Loucy (cell line): ENCODE results near the gene SLC38A1.

Experiments used
- CTCF ChIP-seq: fragments of 200-600 bp; sonication (generic); conservative IDR thresholded peaks from 2 replicates; pipeline ENCODE4 v1.5.1; 2014; ENCODE audit warnings: mild to moderate bottlenecking, antibody characterized with exemption, low read length
- EZH2phosphoT487 ChIP-seq: fragments of 200-600 bp; IDR thresholded peaks from 2 replicates; pipeline ENCODE4 v1.6.1; 2018; ENCODE audit warnings: antibody characterized with exemption, mild to moderate bottlenecking, moderate library complexity, borderline replicate concordance

GRCh38 chr12:46265102-46265501 is 3.7 kb downstream of the SLC38A1 start:
- no peak for TF ChIP-seq CTCF
- TF ChIP-seq EZH2phosphoT487 = no peak
